Kidney (tissue), 14 donors: Measurements from ENCODE around the gene BCAS3. TPM values are rescaled to one million over a fixed set of nuclear protein-coding genes. Genes with fewer than 3 reads are reported as not detected.

Experiments
- DNase-seq, 5 donors: peaks; one replicate each; pipeline ENCODE4 v3.0.0-alpha.2; 2013 to 2020
- FAIRE-seq: peaks from 2 replicates; lab custom pipeline; 2012; peaks lifted over from hg19 to GRCh38; lab: Jason Lieb, UNC
- H3K27ac ChIP-seq, 2 donors: one replicate each; pipeline ENCODE4 v1.7.0; 2013; ENCODE audit warnings: low read depth in 2 of 2, low read length in 2 of 2, inconsistent platforms in 1 of 2
- H3K27me3 ChIP-seq: one replicate; pipeline ENCODE4 v1.7.1; 2013; ENCODE audit warnings: low read length, inconsistent platforms; ENCODE audit not compliant: control insufficient read depth, insufficient read depth
- H3K36me3 ChIP-seq, 3 donors: one replicate each; pipeline versions ENCODE4 v1.7.0 to v1.7.1; 2013; ENCODE audit warnings: low read length in 3 of 3, control low read depth in 1 of 3, inconsistent platforms in 1 of 3; ENCODE audit not compliant: insufficient read depth in 3 of 3, control insufficient read depth in 2 of 3
- H3K4me1 ChIP-seq, 3 donors: one replicate each; pipeline versions ENCODE4 v1.7.0 to v1.7.1; 2013; ENCODE audit warnings: low read length in 3 of 3, inconsistent platforms in 1 of 3, low read depth in 1 of 3; ENCODE audit not compliant: control insufficient read depth in 2 of 3, insufficient read depth in 2 of 3
- H3K4me3 ChIP-seq, 3 donors: one replicate each; pipeline versions ENCODE4 v1.7.0 to v1.8.1; 2013; ENCODE audit warnings: low read length in 3 of 3, control low read depth in 1 of 3, inconsistent platforms in 1 of 3
- H3K9ac ChIP-seq, 3 donors: one replicate each; pipeline versions ENCODE4 v1.7.0 to v1.7.1; 2013; ENCODE audit warnings: low read length in 3 of 3, control low read depth in 1 of 3, inconsistent platforms in 1 of 3
- H3K9me3 ChIP-seq, 3 donors: one replicate each; pipeline versions ENCODE4 v1.7.0 to v1.7.1; 2013; ENCODE audit warnings: low read length in 3 of 3, control low read depth in 1 of 3, inconsistent platforms in 1 of 3; ENCODE audit not compliant: control insufficient read depth in 2 of 3, insufficient read depth in 1 of 3
- CTCF ChIP-seq: IDR thresholded peaks from 3 replicates; pipeline ENCODE4 v1.5.1; 2012; ENCODE audit warnings: mild to moderate bottlenecking, moderate library complexity, borderline replicate concordance; ENCODE audit not compliant: insufficient read depth; ENCODE audit errors: extremely low read depth
- intact Hi-C: fragments of 100-400 bp; cut with DNase I; formaldehyde crosslinking; loops from one replicate; pipeline ENCODE4 v1.11.1; 2022
- polyA plus RNA-seq: library from polyadenylated mRNA; stranded (reverse); fragments of 350-450 nt; fragmentation: Illumina TruSeq; extraction: RNeasy Lipid Tissue Mini Kit (QIAGEN cat#74804); gene quantifications from one replicate; pipeline ENCODE4 v1.2.3, GENCODE V29; 2014; ENCODE audit warnings: low read depth, low replicate concordance; ENCODE audit not compliant: insufficient read depth
- total RNA-seq: library from RNA; stranded (reverse); fragmentation: NEBNext Ultra II Directional; extraction: Animal tissue kit (Norgen Biotek cat#: 25700); gene quantifications from one replicate; pipeline ENCODE4 v1.2.1, GENCODE V29; 2021
- donor health status: control.
- donor health status: control.
- donor health status: control.
- donor health status: control.
- donor health status: control.
- donor health status: DM: yes; HTN: yes; CAD: no.
- donor health status: Normal renal cell carcinoma (clear cell type).

BCAS3 gene
- total and polyA plus RNA-seq, 2 donors from 2014 or later: 18.3 to 44.1 TPM

DNA sequence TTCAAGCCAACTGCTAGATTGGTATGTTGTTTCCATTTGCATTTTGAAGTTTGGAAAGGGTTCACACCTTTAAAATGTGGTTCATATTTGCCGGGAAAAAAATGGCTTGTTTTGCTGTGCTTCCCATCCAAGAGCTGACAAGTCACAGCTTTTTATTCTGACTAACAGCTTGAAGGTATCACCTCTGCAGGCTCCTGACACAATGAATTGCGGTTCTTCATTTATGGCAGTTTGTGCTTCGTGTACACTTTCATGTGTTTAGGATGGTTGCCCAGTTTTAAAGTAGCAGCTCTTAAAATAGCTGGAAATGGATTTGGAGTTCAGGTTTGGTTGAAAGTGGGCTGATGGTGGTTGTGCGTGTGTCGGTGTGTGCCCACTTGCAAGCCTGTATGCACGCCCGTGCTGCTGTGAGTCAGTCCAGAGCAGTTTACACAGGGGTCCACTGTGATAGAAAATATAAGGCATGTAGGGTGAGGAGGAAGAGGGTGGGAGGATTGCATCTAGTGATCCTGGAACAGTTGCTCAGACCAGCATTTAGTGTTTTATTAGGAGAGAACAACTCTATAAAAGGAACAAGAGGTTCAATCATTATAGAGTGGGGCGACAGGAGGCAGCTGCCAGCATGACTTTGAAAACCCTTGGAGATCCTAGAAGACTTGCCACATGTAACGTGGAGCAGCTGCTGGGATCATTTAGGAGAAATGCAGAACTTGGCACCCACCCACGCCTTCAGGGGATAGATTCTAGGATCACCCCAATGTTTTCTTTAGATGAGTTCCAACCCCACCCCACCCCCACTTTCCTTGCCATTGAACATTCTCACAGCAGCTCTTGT is 614.0 kb downstream of the BCAS3 start:
- no peak for FAIRE-seq
- H3K9ac ChIP-seq: no peak overlapping the region
- intact Hi-C loops: no loop called here

GRCh38 chr17:61294286-61294685 is 616.6 kb downstream of the BCAS3 start:
- Histone ChIP-seq H3K27ac (no peak overlapping the region), H3K9me3 (no peaks in the 10 kb centered on the region), H3K9ac (no peak overlapping the region), H3K4me1 (peaks cover 6 to 7% (median 6%) of the 10 kb centered on the region in 3 donors), H3K36me3 (no peaks in the 10 kb centered on the region), H3K27me3 (no peaks in the 10 kb centered on the region), H3K4me3 (no peak overlapping the region)
- no peak for TF ChIP-seq CTCF
- no peak for FAIRE-seq
- no peak for DNase-seq
- intact Hi-C loops: no loop called here

More for the DNA sequence above, 614.0 kb downstream of the BCAS3 start:
- Histone ChIP-seq H3K27ac (no peak overlapping the region), H3K36me3 (no peaks in the 10 kb centered on the region), H3K27me3 (no peaks in the 10 kb centered on the region), H3K4me3 (no peak overlapping the region), H3K4me1 (peaks cover 8 to 15% (median 13%) of the 10 kb centered on the region in 3 donors), H3K9me3 (no peaks in the 10 kb centered on the region)
- peak in 3 of 5 donors; percentile 56 to 90 (median 73) for DNase-seq
- TF ChIP-seq CTCF: no peak

GRCh38 chr17:61294777-61295176 is 617.1 kb downstream of the BCAS3 start:
- no peak for TF ChIP-seq CTCF
- intact Hi-C loops: no loop called here
- DNase-seq (peak in 2 of 5 donors; percentile 40 to 58), FAIRE-seq (no peak)
- Histone ChIP-seq H3K36me3 (no peaks in the 10 kb centered on the region), H3K9ac (no peak overlapping the region), H3K4me1 (peaks cover 3 to 7% (median 5%) of the 10 kb centered on the region in 3 donors), H3K4me3 (no peak overlapping the region), H3K27me3 (no peaks in the 10 kb centered on the region), H3K27ac (no peak overlapping the region), H3K9me3 (no peaks in the 10 kb centered on the region)
